Parathyroid adenoma (tissue), 2 donors: ENCODE measurements around the gene MTHFR.

Experiments used
- H2AFZ ChIP-seq: fragments of 300-600 bp; sonication (generic); one replicate; pipeline ENCODE4 v1.7.0; 2017; ENCODE audit warnings: antibody characterized with exemption, mild to moderate bottlenecking
- H3K27ac ChIP-seq: fragments of 300-600 bp; sonication (generic); one replicate; pipeline ENCODE4 v1.7.0; 2017
- H3K27me3 ChIP-seq: fragments of 300-600 bp; sonication (generic); one replicate; pipeline ENCODE4 v1.7.0; 2017; ENCODE audit warnings: low read length; ENCODE audit not compliant: control insufficient read depth, insufficient read depth
- H3K36me3 ChIP-seq: fragments of 300-600 bp; sonication (generic); one replicate; pipeline ENCODE4 v1.7.0; 2017; ENCODE audit warnings: low read length; ENCODE audit not compliant: control insufficient read depth, insufficient read depth
- H3K4me1 ChIP-seq: fragments of 300-600 bp; sonication (generic); one replicate; pipeline ENCODE4 v1.7.0; 2017; ENCODE audit warnings: control low read depth
- H3K4me2 ChIP-seq: fragments of 300-600 bp; sonication (generic); one replicate; pipeline ENCODE4 v1.7.0; 2017; ENCODE audit warnings: low read length
- H3K4me3 ChIP-seq: fragments of 300-600 bp; sonication (generic); one replicate; pipeline ENCODE4 v1.7.0; 2017; ENCODE audit warnings: low read depth, low read length
- H3K79me2 ChIP-seq: fragments of 300-600 bp; sonication (generic); one replicate; pipeline ENCODE4 v1.7.0; 2017; ENCODE audit warnings: control low read depth
- H3K9ac ChIP-seq: fragments of 300-600 bp; sonication (generic); one replicate; pipeline ENCODE4 v1.7.0; 2017; ENCODE audit warnings: mild to moderate bottlenecking
- H3K9me3 ChIP-seq: fragments of 300-600 bp; sonication (generic); one replicate; pipeline ENCODE4 v1.7.0; 2017; ENCODE audit warnings: low read length; ENCODE audit not compliant: control insufficient read depth
- CTCF ChIP-seq: fragments of 300-600 bp; sonication (generic); IDR thresholded peaks from one replicate; pipeline ENCODE4 v1.7.0; 2017; ENCODE audit warnings: antibody characterized with exemption, mild to moderate bottlenecking
- donor health status: primary hyperparathyroidism.

MTHFR gene

GRCh38 chr1:11767922-11768704, 37.7 kb downstream of the MTHFR start:
- TF ChIP-seq CTCF = no peak
- no peak overlapping the region for H3K4me3 ChIP-seq
- H3K9ac ChIP-seq = no peak overlapping the region
- no peaks in the 10 kb centered on the region for H3K79me2 ChIP-seq
- H3K27ac ChIP-seq = no peak overlapping the region
- no peaks in the 10 kb centered on the region for H3K36me3 ChIP-seq
- no peaks in the 10 kb centered on the region for H3K27me3 ChIP-seq
- no peak overlapping the region for H3K4me2 ChIP-seq
- no peaks in the 10 kb centered on the region for H3K9me3 ChIP-seq
- no peak overlapping the region for H2AFZ ChIP-seq
- H3K4me1 ChIP-seq = no peaks in the 10 kb centered on the region

- no peaks in the 10 kb centered on the region for H3K4me1 ChIP-seq
- H2AFZ ChIP-seq = no peak overlapping the region
- H3K27ac ChIP-seq = no peak overlapping the region
- no peak overlapping the region for H3K4me2 ChIP-seq
- H3K9me3 ChIP-seq = no peaks in the 10 kb centered on the region
- H3K9ac ChIP-seq = no peak overlapping the region
- no peaks in the 10 kb centered on the region for H3K36me3 ChIP-seq
- H3K4me3 ChIP-seq = no peak overlapping the region
- H3K79me2 ChIP-seq = no peaks in the 10 kb centered on the region
- no peaks in the 10 kb centered on the region for H3K27me3 ChIP-seq
- TF ChIP-seq CTCF = no peak
Observed at GRCh38 chr1:11766429-11766776, 39.4 kb downstream of the MTHFR start.

GRCh38 chr1:11765661-11766428, 39.9 kb downstream of the MTHFR start:
- Histone ChIP-seq H3K9me3 (no peaks in the 10 kb centered on the region), H3K9ac (no peak overlapping the region), H2AFZ (no peak overlapping the region), H3K27me3 (no peaks in the 10 kb centered on the region), H3K4me1 (no peaks in the 10 kb centered on the region), H3K27ac (no peak overlapping the region), H3K4me3 (no peak overlapping the region), H3K4me2 (no peak overlapping the region), H3K79me2 (no peaks in the 10 kb centered on the region), H3K36me3 (no peaks in the 10 kb centered on the region)
- TF ChIP-seq CTCF = no peak

GRCh38 chr1:11764519-11764918, 41.2 kb downstream of the MTHFR start:
- Histone ChIP-seq H3K9ac (no peak overlapping the region), H3K4me3 (no peak overlapping the region), H3K4me1 (no peaks in the 10 kb centered on the region), H3K36me3 (no peaks in the 10 kb centered on the region), H3K4me2 (no peak overlapping the region), H3K9me3 (no peaks in the 10 kb centered on the region), H3K79me2 (no peaks in the 10 kb centered on the region), H2AFZ (no peak overlapping the region), H3K27ac (no peak overlapping the region), H3K27me3 (no peaks in the 10 kb centered on the region)
- TF ChIP-seq CTCF = no peak
